ENCODE measurements around the gene JAZF1.

The JAZF1 gene

DNA sequence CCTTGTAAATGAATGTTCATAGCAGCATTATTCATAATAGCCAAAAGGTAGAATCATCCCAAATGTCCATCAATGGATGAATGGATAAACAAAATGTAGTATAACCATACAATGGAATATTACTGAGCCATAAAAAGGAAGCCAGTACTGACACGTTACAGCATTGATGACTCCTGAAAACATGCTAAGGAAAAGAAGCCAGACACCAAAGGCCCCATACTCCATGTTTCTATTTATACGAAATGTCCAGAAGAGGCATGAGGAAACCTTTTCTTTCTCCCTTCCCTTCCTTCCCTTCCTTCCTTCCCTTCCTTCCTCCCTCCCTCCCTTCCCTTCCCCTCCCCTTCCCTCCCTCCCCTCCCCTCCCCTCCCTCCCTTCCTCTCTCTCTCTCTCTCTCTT is 131.9 kb downstream of the JAZF1 start:
- Histone ChIP-seq H3K4me3 (ENCODE audit: low read length) (no peak overlapping the region), H3K36me3 (ENCODE audit: control insufficient read depth, insufficient read depth, low read length) (no peaks in the 10 kb centered on the region), H3K9ac (ENCODE audit: low read length) (no peak overlapping the region), H3K4me1 (ENCODE audit: control insufficient read depth, insufficient read depth, low read length) (peaks cover 2% of the 10 kb centered on the region), H3K27ac (ENCODE audit: low read depth, low read length) (no peak overlapping the region), H3K27me3 (ENCODE audit: control insufficient read depth, insufficient read depth, low read length) (no peaks in the 10 kb centered on the region)

- Histone ChIP-seq H3K27me3 (ENCODE audit: control insufficient read depth, insufficient read depth, low read length) (no peaks in the 10 kb centered on the region), H3K9ac (ENCODE audit: low read length) (no peak overlapping the region), H3K36me3 (ENCODE audit: control insufficient read depth, insufficient read depth, low read length) (no peaks in the 10 kb centered on the region), H3K4me1 (ENCODE audit: control insufficient read depth, insufficient read depth, low read length) (peaks cover under 1% of the 10 kb centered on the region), H3K4me3 (ENCODE audit: low read length) (no peak overlapping the region), H3K27ac (ENCODE audit: low read depth, low read length) (no peak overlapping the region)
These were observed 134.6 kb downstream of the JAZF1 start for GRCh38 chr7:28046035-28046434.

GRCh38 chr7:28045592-28045991 is 135.0 kb downstream of the JAZF1 start:
- no peaks in the 10 kb centered on the region for H3K36me3 ChIP-seq (ENCODE audit: control insufficient read depth, insufficient read depth, low read length)
- peaks cover 2% of the 10 kb centered on the region for H3K4me1 ChIP-seq (ENCODE audit: control insufficient read depth, insufficient read depth, low read length)
- no peak overlapping the region for H3K9ac ChIP-seq (ENCODE audit: low read length)
- no peak overlapping the region for H3K4me3 ChIP-seq (ENCODE audit: low read length)
- H3K27me3 ChIP-seq (ENCODE audit: control insufficient read depth, insufficient read depth, low read length), result no peaks in the 10 kb centered on the region
- no peak overlapping the region for H3K27ac ChIP-seq (ENCODE audit: low read depth, low read length)

DNA sequence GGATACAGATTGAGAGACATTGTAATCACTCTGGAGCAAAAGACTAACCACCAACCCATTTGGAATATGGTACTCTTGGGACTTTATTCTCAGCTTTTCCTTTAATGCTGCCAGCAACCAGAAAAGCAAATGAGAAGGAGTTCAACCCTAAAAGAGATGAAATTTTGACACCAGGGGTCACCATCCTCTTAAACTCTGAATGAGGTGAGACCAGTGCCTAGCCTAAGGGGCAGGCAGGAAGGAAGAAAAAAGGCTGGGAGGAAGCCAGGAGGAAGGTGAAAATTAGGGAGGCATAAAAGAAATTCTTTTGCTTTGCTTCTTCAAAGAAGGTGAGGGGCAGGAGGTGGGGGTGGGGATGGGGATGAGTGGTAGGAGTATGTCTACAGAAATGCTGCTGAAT is 135.8 kb downstream of the JAZF1 start:
- H3K9ac ChIP-seq (ENCODE audit: low read length), result no peak overlapping the region
- H3K4me1 ChIP-seq (ENCODE audit: control insufficient read depth, insufficient read depth, low read length), result peaks cover 2% of the 10 kb centered on the region
- H3K27ac ChIP-seq (ENCODE audit: low read depth, low read length), result no peak overlapping the region
- H3K36me3 ChIP-seq (ENCODE audit: control insufficient read depth, insufficient read depth, low read length), result no peaks in the 10 kb centered on the region
- H3K27me3 ChIP-seq (ENCODE audit: control insufficient read depth, insufficient read depth, low read length), result no peaks in the 10 kb centered on the region
- no peak overlapping the region for H3K4me3 ChIP-seq (ENCODE audit: low read length)

DNA sequence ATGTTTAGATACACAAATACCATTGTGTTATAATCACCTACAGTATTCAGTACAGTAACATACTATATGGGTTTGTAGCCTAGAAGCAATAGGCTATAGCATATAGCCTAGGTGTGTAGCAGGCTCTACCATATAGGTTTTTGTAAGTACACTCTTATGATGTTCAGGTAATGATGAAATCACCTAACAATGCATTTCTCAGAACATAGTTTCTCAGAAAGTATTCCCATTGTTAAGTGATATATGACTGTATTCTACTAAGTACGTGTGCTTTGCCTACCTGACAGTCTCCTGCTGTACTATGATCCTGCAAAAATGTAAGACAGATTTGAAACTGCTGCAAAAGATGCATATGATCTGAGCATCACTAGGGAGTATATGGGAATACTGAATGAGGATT is 137.9 kb downstream of the JAZF1 start:
- H3K27me3 ChIP-seq (ENCODE audit: control insufficient read depth, insufficient read depth, low read length), result no peaks in the 10 kb centered on the region
- H3K36me3 ChIP-seq (ENCODE audit: control insufficient read depth, insufficient read depth, low read length), result no peaks in the 10 kb centered on the region
- no peak overlapping the region for H3K9ac ChIP-seq (ENCODE audit: low read length)
- H3K27ac ChIP-seq (ENCODE audit: low read depth, low read length), result no peak overlapping the region
- no peak overlapping the region for H3K4me3 ChIP-seq (ENCODE audit: low read length)
- H3K4me1 ChIP-seq (ENCODE audit: control insufficient read depth, insufficient read depth, low read length), result peaks cover 7% of the 10 kb centered on the region

- H3K27me3 ChIP-seq (ENCODE audit: control insufficient read depth, insufficient read depth, low read length), result no peaks in the 10 kb centered on the region
- peaks cover 14% of the 10 kb centered on the region for H3K4me1 ChIP-seq (ENCODE audit: control insufficient read depth, insufficient read depth, low read length)
- H3K27ac ChIP-seq (ENCODE audit: low read depth, low read length), result peak overlapping the region; percentile 27
- no peak overlapping the region for H3K4me3 ChIP-seq (ENCODE audit: low read length)
- H3K9ac ChIP-seq (ENCODE audit: low read length), result no peak overlapping the region
- no peaks in the 10 kb centered on the region for H3K36me3 ChIP-seq (ENCODE audit: control insufficient read depth, insufficient read depth, low read length)
These were observed 138.9 kb downstream of the JAZF1 start for GRCh38 chr7:28041508-28042314.

GRCh38 chr7:28038175-28038797 is 142.3 kb downstream of the JAZF1 start:
- H3K9ac ChIP-seq (ENCODE audit: low read length), result no peak overlapping the region
- H3K4me3 ChIP-seq (ENCODE audit: low read length), result no peak overlapping the region
- peak overlapping the region; percentile 10 for H3K27ac ChIP-seq (ENCODE audit: low read depth, low read length)
- no peaks in the 10 kb centered on the region for H3K27me3 ChIP-seq (ENCODE audit: control insufficient read depth, insufficient read depth, low read length)
- no peaks in the 10 kb centered on the region for H3K36me3 ChIP-seq (ENCODE audit: control insufficient read depth, insufficient read depth, low read length)
- H3K4me1 ChIP-seq (ENCODE audit: control insufficient read depth, insufficient read depth, low read length), result peaks cover 28% of the 10 kb centered on the region

DNA sequence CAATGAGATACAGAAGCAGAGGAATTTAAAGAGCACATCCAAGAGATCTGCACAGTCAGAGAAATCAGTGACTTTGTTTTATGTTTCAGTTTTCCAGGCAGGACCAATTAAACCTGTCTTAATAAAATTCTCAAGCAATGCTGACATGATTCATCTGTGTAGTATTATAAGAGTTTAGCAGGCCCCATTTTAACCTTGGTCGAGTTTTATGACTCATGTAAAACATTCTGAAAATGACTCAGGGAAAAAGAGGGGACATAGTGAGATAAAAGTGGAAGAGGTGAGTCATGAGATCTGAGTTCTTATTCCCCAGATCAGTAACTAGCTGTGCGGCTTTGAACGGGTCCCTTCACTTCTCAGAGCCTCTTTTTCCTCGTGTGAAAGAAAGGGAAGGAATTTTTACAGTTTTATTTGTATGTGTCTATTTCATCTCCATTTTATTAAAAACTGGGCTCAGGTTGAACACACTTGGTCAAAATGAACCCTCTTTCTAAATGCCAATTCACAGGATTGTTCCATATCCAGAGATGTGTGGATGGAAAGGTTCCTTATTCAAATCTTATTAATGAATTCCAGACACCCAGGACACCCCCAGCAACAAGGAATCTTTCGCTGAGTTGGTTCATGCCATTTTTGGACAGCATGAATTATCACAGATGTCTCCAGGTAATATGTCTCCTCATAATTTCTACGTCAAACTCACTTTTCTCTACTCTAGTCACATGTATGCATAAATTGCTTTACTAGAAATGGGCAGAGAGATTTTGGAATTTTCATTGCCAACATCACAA is 143.2 kb downstream of the JAZF1 start:
- Histone ChIP-seq H3K27ac (ENCODE audit: low read depth, low read length) (peak overlapping the region; percentile 80), H3K9ac (ENCODE audit: low read length) (no peak overlapping the region), H3K27me3 (ENCODE audit: control insufficient read depth, insufficient read depth, low read length) (no peaks in the 10 kb centered on the region), H3K4me3 (ENCODE audit: low read length) (no peak overlapping the region), H3K36me3 (ENCODE audit: control insufficient read depth, insufficient read depth, low read length) (no peaks in the 10 kb centered on the region), H3K4me1 (ENCODE audit: control insufficient read depth, insufficient read depth, low read length) (peaks cover 32% of the 10 kb centered on the region)

DNA sequence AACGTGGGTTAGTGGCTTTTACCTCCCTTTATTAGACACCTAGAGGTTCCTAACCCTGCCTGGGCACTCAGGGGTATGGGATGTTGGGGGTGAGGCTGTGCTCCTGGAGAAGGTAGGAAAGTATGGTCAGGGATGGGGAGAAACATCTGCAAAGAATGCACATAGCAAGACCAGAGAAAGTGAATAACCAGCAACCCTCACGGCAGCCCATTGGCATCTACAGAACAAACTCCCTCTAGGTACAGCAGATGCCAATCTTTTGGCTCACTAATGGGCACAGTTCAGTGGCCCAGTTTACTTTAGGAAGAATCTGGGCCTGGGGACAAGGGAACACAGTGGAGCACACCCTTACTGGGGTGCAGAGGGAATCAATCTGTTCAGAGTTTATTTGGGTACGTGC is 143.9 kb downstream of the JAZF1 start:
- Histone ChIP-seq H3K4me1 (ENCODE audit: control insufficient read depth, insufficient read depth, low read length) (peaks cover 32% of the 10 kb centered on the region), H3K27ac (ENCODE audit: low read depth, low read length) (peak overlapping the region; percentile 87), H3K9ac (ENCODE audit: low read length) (no peak overlapping the region), H3K4me3 (ENCODE audit: low read length) (no peak overlapping the region), H3K36me3 (ENCODE audit: control insufficient read depth, insufficient read depth, low read length) (no peaks in the 10 kb centered on the region), H3K27me3 (ENCODE audit: control insufficient read depth, insufficient read depth, low read length) (no peaks in the 10 kb centered on the region)

DNA sequence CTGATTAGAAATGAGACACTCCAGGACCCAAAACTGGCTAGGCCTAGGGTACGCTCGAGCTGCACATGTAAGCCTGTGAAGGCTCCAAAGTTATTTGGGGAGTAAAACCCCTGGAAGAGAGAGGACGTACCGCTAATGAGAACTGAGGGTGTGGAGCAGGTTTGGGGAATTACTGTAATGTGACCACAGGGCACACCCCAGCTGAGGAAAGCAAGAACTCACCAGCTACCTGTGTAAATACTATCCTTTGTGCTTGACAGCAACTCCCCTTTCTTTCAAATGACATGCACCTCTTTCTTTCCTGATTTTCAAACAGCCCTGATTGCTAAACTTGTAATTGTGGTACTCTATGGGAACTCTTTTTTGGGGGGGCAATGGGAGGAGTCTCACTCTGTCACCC is 147.2 kb downstream of the JAZF1 start:
- Histone ChIP-seq H3K4me1 (ENCODE audit: control insufficient read depth, insufficient read depth, low read length) (peaks cover 39% of the 10 kb centered on the region), H3K27me3 (ENCODE audit: control insufficient read depth, insufficient read depth, low read length) (no peaks in the 10 kb centered on the region), H3K27ac (ENCODE audit: low read depth, low read length) (peak overlapping the region; percentile 2), H3K9ac (ENCODE audit: low read length) (no peak overlapping the region), H3K36me3 (ENCODE audit: control insufficient read depth, insufficient read depth, low read length) (no peaks in the 10 kb centered on the region), H3K4me3 (ENCODE audit: low read length) (no peak overlapping the region)

- Histone ChIP-seq H3K4me1 (ENCODE audit: control insufficient read depth, insufficient read depth, low read length) (peaks cover 42% of the 10 kb centered on the region), H3K27me3 (ENCODE audit: control insufficient read depth, insufficient read depth, low read length) (no peaks in the 10 kb centered on the region), H3K36me3 (ENCODE audit: control insufficient read depth, insufficient read depth, low read length) (no peaks in the 10 kb centered on the region), H3K27ac (ENCODE audit: low read depth, low read length) (peak overlapping the region; percentile 51), H3K9ac (ENCODE audit: low read length) (no peak overlapping the region), H3K4me3 (ENCODE audit: low read length) (no peak overlapping the region)
These were observed 147.7 kb downstream of the JAZF1 start for GRCh38 chr7:28032738-28033380.

GRCh38 chr7:28029051-28029450 is 151.5 kb downstream of the JAZF1 start:
- Histone ChIP-seq H3K4me3 (ENCODE audit: low read length) (no peak overlapping the region), H3K9ac (ENCODE audit: low read length) (no peak overlapping the region), H3K27ac (ENCODE audit: low read depth, low read length) (peak overlapping the region; percentile 39), H3K36me3 (ENCODE audit: control insufficient read depth, insufficient read depth, low read length) (no peaks in the 10 kb centered on the region), H3K27me3 (ENCODE audit: control insufficient read depth, insufficient read depth, low read length) (no peaks in the 10 kb centered on the region), H3K4me1 (ENCODE audit: control insufficient read depth, insufficient read depth, low read length) (peaks cover 40% of the 10 kb centered on the region)

Measured in rectal smooth muscle tissue (tissue), 1 donor.